ENCODE measurements around the gene LAMC3. TPM values are rescaled to one million over a fixed set of nuclear protein-coding genes. Genes with fewer than 3 reads are reported as not detected.

LAMC3 gene
- total and polyA plus RNA-seq, 2 experiments from 2014 or later, result not detected

DNA sequence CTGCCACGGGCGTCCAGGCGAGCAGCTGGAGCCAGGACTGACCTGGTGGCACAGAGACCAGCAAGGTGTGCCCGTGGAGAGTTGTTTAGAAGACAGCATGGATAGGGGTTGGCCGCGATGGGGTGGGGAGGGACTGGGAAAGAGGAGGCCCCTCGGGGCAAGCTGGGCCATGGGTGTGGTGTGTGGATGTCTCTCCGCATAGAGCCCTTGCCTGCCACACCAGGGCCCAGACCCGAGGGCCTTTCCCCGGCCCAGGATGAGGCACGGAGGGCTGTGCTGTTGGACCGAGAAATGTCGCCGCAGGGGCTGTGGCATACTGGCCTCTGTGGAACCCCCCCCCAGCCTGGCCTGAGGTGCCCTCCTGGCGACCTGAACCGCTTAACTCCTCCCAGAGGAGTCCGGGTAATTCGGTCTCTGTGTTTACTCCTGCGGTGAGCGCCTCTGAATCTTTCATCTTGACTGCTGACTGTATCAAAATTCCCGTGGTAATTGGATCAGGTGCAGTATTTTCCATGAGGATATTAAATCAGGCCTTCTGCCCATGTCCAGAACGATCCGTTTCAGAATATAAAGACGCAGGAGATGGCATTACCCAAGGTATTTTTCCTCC is 22.5 kb upstream of the LAMC3 start:
- in situ Hi-C loops (cut with MboI), result no loop called here
- H3K9me2 ChIP-seq (ENCODE audit: insufficient read depth), result no peaks in the 10 kb centered on the region

DNA sequence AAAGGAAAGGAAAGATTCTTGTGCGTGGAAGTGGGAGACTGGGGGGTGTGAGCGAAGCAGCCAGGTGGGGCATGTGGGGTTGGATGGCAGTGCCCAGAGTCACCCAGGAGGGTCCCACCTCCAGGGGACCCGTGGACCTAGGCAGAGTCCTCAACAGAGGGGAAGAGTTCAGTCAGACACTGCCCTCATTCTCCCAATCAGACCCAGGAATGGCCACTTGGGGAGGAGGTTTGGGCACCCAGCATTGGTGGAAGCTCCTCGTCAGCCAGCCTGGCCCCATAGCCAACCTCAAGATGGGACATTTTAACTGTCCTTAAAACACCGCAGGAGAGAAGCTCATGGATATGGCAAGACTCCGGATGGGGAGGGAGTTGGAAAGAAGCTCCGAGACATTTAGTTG is 21.9 kb upstream of the LAMC3 start:
- Histone ChIP-seq H3K9me2 (ENCODE audit: insufficient read depth) (no peaks in the 10 kb centered on the region), H3K9me3 (ENCODE audit: low read depth) (no peaks in the 10 kb centered on the region), H3K4me1 (ENCODE audit: insufficient read depth) (no peaks in the 10 kb centered on the region), H3K4me3 (no peak overlapping the region), H3F3A (ENCODE audit: insufficient read depth) (no peaks in the 10 kb centered on the region), H3K9ac (no peak overlapping the region), H3K36me3 (ENCODE audit: low read depth) (no peaks in the 10 kb centered on the region), H3K79me2 (ENCODE audit: insufficient read depth) (no peaks in the 10 kb centered on the region), H4K20me1 (ENCODE audit: insufficient read depth) (no peaks in the 10 kb centered on the region), H3K27ac (no peak overlapping the region), H3K4me2 (ENCODE audit: unreplicated experiment) (no peak overlapping the region), H3K27me3 (replicated peaks; ENCODE audit: insufficient read depth) (peaks cover 4% of the 10 kb centered on the region; the same call in 1 of the 2 replicates), H2AFZ (no peak overlapping the region)
- 60 to 75% methylated on average over 7 of the region's 7 CpGs for WGBS, 2 experiments (ENCODE audit: low coverage in 1 of 2, low lambda C conversion rate in 2 of 2, missing lambda C conversion rate in 2 of 2)
- TF ChIP-seq EZH2phosphoT487 (IDR thresholded peaks at IDR 0.05; ENCODE audit: insufficient read depth, low read depth) (no peak), EZH2 (IDR thresholded peaks at IDR 0.05; ENCODE audit: insufficient read depth, poor library complexity, severe bottlenecking) (no peak)
- DNase-seq, result no peak
- in situ Hi-C loops (cut with MboI), result no loop called here

More for the DNA sequence above, 22.5 kb upstream of the LAMC3 start:
- Histone ChIP-seq H3K9me3 (ENCODE audit: low read depth) (no peaks in the 10 kb centered on the region), H3K4me1 (ENCODE audit: insufficient read depth) (no peaks in the 10 kb centered on the region), H2AFZ (no peak overlapping the region), H3K4me2 (ENCODE audit: unreplicated experiment) (no peak overlapping the region), H3F3A (ENCODE audit: insufficient read depth) (no peaks in the 10 kb centered on the region), H3K36me3 (ENCODE audit: low read depth) (no peaks in the 10 kb centered on the region), H3K27me3 (replicated peaks; ENCODE audit: insufficient read depth) (peaks cover 4% of the 10 kb centered on the region; the same call in 1 of the 2 replicates), H3K79me2 (ENCODE audit: insufficient read depth) (no peaks in the 10 kb centered on the region), H4K20me1 (ENCODE audit: insufficient read depth) (no peaks in the 10 kb centered on the region), H3K4me3 (no peak overlapping the region), H3K27ac (no peak overlapping the region), H3K9ac (no peak overlapping the region)
- WGBS, 2 experiments (ENCODE audit: low coverage in 1 of 2, low lambda C conversion rate in 2 of 2, missing lambda C conversion rate in 2 of 2), result 58 to 64% methylated on average over 24 of the region's 24 CpGs
- no peak for TF ChIP-seq EZH2phosphoT487 (IDR thresholded peaks at IDR 0.05; ENCODE audit: insufficient read depth, low read depth)
- TF ChIP-seq EZH2 (IDR thresholded peaks at IDR 0.05; ENCODE audit: insufficient read depth, poor library complexity, severe bottlenecking), result no peak
- DNase-seq, result no peak

DNA sequence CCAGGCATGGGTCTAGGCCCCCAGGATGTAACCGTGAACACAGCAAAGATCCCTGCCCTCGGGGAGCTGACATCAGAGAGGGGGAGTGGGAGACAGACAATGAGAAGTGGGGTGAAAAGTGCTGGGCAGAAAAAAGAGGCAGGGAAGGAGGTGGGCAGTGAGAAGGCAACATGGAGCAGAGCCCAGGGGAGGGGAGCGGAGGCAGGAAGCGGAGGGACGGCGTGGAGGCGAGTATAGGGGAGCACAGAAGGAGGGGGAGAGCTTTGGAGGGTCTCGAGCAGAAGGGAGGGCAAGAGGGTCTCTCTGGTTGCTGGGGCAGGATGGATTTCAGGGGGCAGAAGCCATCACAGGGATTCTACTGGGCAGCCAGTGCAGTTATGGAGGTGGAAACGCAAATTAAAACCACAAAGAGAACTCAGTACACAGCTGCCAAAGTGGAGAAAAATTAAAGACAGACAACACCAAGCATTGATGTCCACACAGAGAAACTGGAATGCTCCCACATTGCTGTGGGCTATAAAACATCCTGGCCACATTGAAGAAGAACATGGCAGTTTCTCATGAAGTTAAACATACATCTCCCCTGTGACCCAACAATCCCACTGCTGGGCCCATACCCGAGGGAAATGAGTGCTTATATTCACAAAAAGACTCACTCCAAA is 21.1 kb upstream of the LAMC3 start:
- no peaks in the 10 kb centered on the region for H4K20me1 ChIP-seq (ENCODE audit: insufficient read depth)
- H3K4me3 ChIP-seq, result no peak overlapping the region
- H3K4me2 ChIP-seq (ENCODE audit: unreplicated experiment), result no peak overlapping the region
- no peaks in the 10 kb centered on the region for H3K4me1 ChIP-seq (ENCODE audit: insufficient read depth)
- H2AFZ ChIP-seq, result no peak overlapping the region
- TF ChIP-seq EZH2phosphoT487 (IDR thresholded peaks at IDR 0.05; ENCODE audit: insufficient read depth, low read depth), result no peak
- TF ChIP-seq EZH2 (IDR thresholded peaks at IDR 0.05; ENCODE audit: insufficient read depth, poor library complexity, severe bottlenecking), result no peak
- no peaks in the 10 kb centered on the region for H3K9me2 ChIP-seq (ENCODE audit: insufficient read depth)
- peaks cover 4% of the 10 kb centered on the region; the same call in 1 of the 2 replicates for H3K27me3 ChIP-seq (replicated peaks; ENCODE audit: insufficient read depth)
- in situ Hi-C loops (cut with MboI), result no loop called here
- H3K9me3 ChIP-seq (ENCODE audit: low read depth), result no peaks in the 10 kb centered on the region
- H3F3A ChIP-seq (ENCODE audit: insufficient read depth), result no peaks in the 10 kb centered on the region
- no peaks in the 10 kb centered on the region for H3K36me3 ChIP-seq (ENCODE audit: low read depth)
- H3K79me2 ChIP-seq (ENCODE audit: insufficient read depth), result no peaks in the 10 kb centered on the region
- no peak overlapping the region for H3K9ac ChIP-seq
- H3K27ac ChIP-seq, result no peak overlapping the region
- no peak for DNase-seq
- WGBS, 2 experiments (ENCODE audit: low coverage in 1 of 2, low lambda C conversion rate in 2 of 2, missing lambda C conversion rate in 2 of 2), result 71 to 77% methylated on average over 10 of the region's 10 CpGs

DNA sequence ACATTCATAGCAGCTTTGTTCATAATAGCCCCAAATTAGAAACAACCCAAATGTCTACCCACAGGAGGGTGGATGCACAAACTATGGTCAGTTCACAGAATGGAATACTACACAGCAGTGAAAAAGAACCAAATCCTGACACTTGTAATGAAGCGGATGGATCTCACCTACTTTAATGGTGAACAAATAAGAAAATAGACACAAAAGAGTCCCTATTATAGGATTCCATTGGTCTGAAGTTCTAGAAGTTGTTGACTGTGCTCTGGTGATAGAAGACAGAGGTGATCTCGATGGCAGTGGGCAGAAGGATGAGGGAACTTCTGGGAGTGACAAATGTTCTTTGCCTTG is 20.6 kb upstream of the LAMC3 start:
- no peaks in the 10 kb centered on the region for H3K9me2 ChIP-seq (ENCODE audit: insufficient read depth)
- TF ChIP-seq EZH2 (IDR thresholded peaks at IDR 0.05; ENCODE audit: insufficient read depth, poor library complexity, severe bottlenecking) (no peak), EZH2phosphoT487 (IDR thresholded peaks at IDR 0.05; ENCODE audit: insufficient read depth, low read depth) (no peak)
- in situ Hi-C loops (cut with MboI), result no loop called here
- H3K9me3 ChIP-seq (ENCODE audit: low read depth), result no peaks in the 10 kb centered on the region
- no peak overlapping the region for H3K4me3 ChIP-seq
- no peak overlapping the region for H3K4me2 ChIP-seq (ENCODE audit: unreplicated experiment)
- H4K20me1 ChIP-seq (ENCODE audit: insufficient read depth), result no peaks in the 10 kb centered on the region
- no peak overlapping the region for H2AFZ ChIP-seq
- no peaks in the 10 kb centered on the region for H3F3A ChIP-seq (ENCODE audit: insufficient read depth)
- H3K4me1 ChIP-seq (ENCODE audit: insufficient read depth), result no peaks in the 10 kb centered on the region
- no peak overlapping the region for H3K27ac ChIP-seq
- H3K9ac ChIP-seq, result no peak overlapping the region
- no peak for DNase-seq
- WGBS, 2 experiments (ENCODE audit: low coverage in 1 of 2, low lambda C conversion rate in 2 of 2, missing lambda C conversion rate in 2 of 2), result 66 to 71% methylated on average over 2 of the region's 2 CpGs
- H3K36me3 ChIP-seq (ENCODE audit: low read depth), result no peaks in the 10 kb centered on the region
- peaks cover 4% of the 10 kb centered on the region; the same call in 1 of the 2 replicates for H3K27me3 ChIP-seq (replicated peaks; ENCODE audit: insufficient read depth)
- H3K79me2 ChIP-seq (ENCODE audit: insufficient read depth), result no peaks in the 10 kb centered on the region
